Measurements from ENCODE around the gene KLK2. TPM values are rescaled to one million over a fixed set of nuclear protein-coding genes. Genes with fewer than 3 reads are reported as not detected.

Gene KLK2
- total and polyA plus RNA-seq, 4 donors, result not detected

- Histone ChIP-seq H3K27me3 (ENCODE audit: control insufficient read depth in 3 of 3, insufficient read depth in 3 of 3, low read length in 2 of 3) (peaks cover 0 to 4% (median 0%) of the 10 kb centered on the region in 3 donors), H3K36me3 (ENCODE audit: control insufficient read depth in 4 of 4, insufficient read depth in 4 of 4, low read length in 4 of 4) (no peaks in the 10 kb centered on the region), H3K4me1 (ENCODE audit: control insufficient read depth in 5 of 5, insufficient read depth in 5 of 5, low read length in 5 of 5) (no peaks in the 10 kb centered on the region), H3K9me3 (ENCODE audit: control insufficient read depth in 4 of 4, insufficient read depth in 3 of 4, low read length in 3 of 4) (peaks cover 0 to 6% (median 0%) of the 10 kb centered on the region in 4 donors), H3K27ac (ENCODE audit: low read depth in 1 of 2, low read length in 1 of 2) (no peak overlapping the region), H3K4me3 (no peak overlapping the region), H3K9ac (ENCODE audit: insufficient read depth in 1 of 2, low read length in 2 of 2) (no peak overlapping the region)
- no peak for TF ChIP-seq CTCF (IDR thresholded peaks at IDR 0.05; ENCODE audit: control extremely low read depth, extremely low read depth)
- 56 to 58% methylated on average over 3 of the region's 3 CpGs for WGBS, 2 donors
- DNase-seq (no peak), ATAC-seq (ENCODE audit: insufficient read depth, low FRiP score) (no peak)
Observed at GRCh38 chr19:50889638-50890037, 16.4 kb downstream of the KLK2 start.

GRCh38 chr19:50890422-50891252 lies 17.4 kb downstream of the KLK2 start:
- 48 to 54% methylated on average over 5 of the region's 5 CpGs for WGBS, 2 donors
- Histone ChIP-seq H3K4me3 (no peak overlapping the region), H3K4me1 (ENCODE audit: control insufficient read depth in 5 of 5, insufficient read depth in 5 of 5, low read length in 5 of 5) (no peaks in the 10 kb centered on the region), H3K27me3 (ENCODE audit: control insufficient read depth in 3 of 3, insufficient read depth in 3 of 3, low read length in 2 of 3) (peaks cover 0 to 4% (median 0%) of the 10 kb centered on the region in 3 donors), H3K36me3 (ENCODE audit: control insufficient read depth in 4 of 4, insufficient read depth in 4 of 4, low read length in 4 of 4) (no peaks in the 10 kb centered on the region), H3K27ac (ENCODE audit: low read depth in 1 of 2, low read length in 1 of 2) (no peak overlapping the region), H3K9ac (ENCODE audit: insufficient read depth in 1 of 2, low read length in 2 of 2) (no peak overlapping the region), H3K9me3 (ENCODE audit: control insufficient read depth in 4 of 4, insufficient read depth in 3 of 4, low read length in 3 of 4) (peaks cover 0 to 6% (median 0%) of the 10 kb centered on the region in 4 donors)
- DNase-seq (no peak), ATAC-seq (ENCODE audit: insufficient read depth, low FRiP score) (no peak)
- TF ChIP-seq CTCF (IDR thresholded peaks at IDR 0.05; ENCODE audit: control extremely low read depth, extremely low read depth), result no peak

- Histone ChIP-seq H3K27me3 (ENCODE audit: control insufficient read depth in 3 of 3, insufficient read depth in 3 of 3, low read length in 2 of 3) (peaks cover 0 to 4% (median 0%) of the 10 kb centered on the region in 3 donors), H3K9ac (ENCODE audit: insufficient read depth in 1 of 2, low read length in 2 of 2) (no peak overlapping the region), H3K4me3 (no peak overlapping the region), H3K4me1 (ENCODE audit: control insufficient read depth in 5 of 5, insufficient read depth in 5 of 5, low read length in 5 of 5) (no peaks in the 10 kb centered on the region), H3K27ac (ENCODE audit: low read depth in 1 of 2, low read length in 1 of 2) (no peak overlapping the region), H3K36me3 (ENCODE audit: control insufficient read depth in 4 of 4, insufficient read depth in 4 of 4, low read length in 4 of 4) (no peaks in the 10 kb centered on the region), H3K9me3 (ENCODE audit: control insufficient read depth in 4 of 4, insufficient read depth in 3 of 4, low read length in 3 of 4) (peaks cover 0 to 6% (median 0%) of the 10 kb centered on the region in 4 donors)
- no peak for DNase-seq
- no peak for ATAC-seq (ENCODE audit: insufficient read depth, low FRiP score)
- WGBS, 2 donors, result 71 to 84% methylated on average over 5 of the region's 5 CpGs
- TF ChIP-seq CTCF (IDR thresholded peaks at IDR 0.05; ENCODE audit: control extremely low read depth, extremely low read depth), result no peak
Observed at GRCh38 chr19:50891253-50891625, 18.0 kb downstream of the KLK2 start.
